OCI-M1 (cell line): Measurements from ENCODE around the gene PRKN.
"Not testable (repeated sequence)": the region's sequence is repeated elsewhere in the genome, so short reads cannot be mapped to it uniquely, and the experiment has no call there.

Source experiments
- DNase-seq: peaks from one replicate; lab custom pipeline; 2025; lab: John Stamatoyannopoulos, UW

The PRKN gene

DNA sequence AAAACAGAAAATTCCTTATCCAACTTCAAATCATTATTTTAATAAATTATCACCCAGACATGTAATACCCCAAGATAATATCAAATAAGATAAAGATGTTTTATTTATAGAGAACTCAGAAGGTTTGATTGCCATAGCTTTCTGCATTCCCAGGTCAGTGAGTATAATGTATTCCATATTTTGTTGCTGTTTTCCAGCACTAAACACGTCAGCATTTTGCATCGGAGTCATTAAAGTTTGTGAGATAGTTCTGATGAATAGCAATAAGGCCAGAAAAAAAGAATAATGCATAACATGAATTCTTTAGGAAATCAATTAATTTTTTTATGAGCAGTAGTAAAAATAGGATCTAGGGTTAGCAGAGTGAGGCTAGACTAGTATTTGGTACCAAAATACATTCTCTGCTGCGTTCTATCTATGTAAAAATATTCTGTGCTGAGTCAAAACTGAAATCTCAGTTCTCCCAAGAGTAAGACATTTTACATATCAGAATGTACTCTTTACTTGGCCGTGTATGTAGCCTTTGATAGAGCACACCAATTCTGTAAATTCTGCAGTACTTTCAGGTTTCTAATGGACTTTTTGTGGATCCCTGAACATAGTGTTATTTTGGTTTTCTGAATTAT, 1183.8 kb downstream of the PRKN start:
- DNase-seq: no peak

DNA sequence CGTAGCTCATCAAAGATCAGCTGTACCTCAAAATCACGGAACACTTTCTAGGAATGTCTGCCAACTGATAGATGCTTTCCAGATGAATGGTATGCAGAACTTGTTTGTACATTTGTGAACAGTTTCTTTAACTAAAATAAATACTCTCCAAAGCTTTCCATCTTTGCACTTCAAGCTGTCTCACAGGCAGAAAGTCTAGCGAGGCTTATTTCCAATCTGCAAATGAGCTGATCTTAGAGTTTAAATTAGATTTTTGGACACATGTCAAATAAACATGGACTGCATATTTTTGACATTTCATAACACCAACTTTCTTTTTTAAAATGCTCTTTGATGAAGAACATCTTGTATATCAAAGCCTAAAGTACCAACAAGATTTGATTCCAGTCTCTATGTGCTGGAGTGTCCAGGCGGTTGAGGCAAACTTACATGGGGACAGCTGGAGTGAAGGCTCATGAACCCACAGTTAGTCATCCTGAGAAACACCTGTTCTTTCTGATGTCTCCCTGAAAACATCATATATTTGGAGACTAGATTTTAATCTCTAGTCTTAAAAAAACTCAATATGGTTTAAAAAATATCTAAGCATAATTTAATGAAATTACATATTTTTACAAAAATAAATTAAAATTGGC, 1185.1 kb downstream of the PRKN start:
- no peak for DNase-seq

- no peak for DNase-seq
These were observed 1187.0 kb downstream of the PRKN start for GRCh38 chr6:161540532-161540931.

- DNase-seq: no peak
These were observed 1191.3 kb downstream of the PRKN start for GRCh38 chr6:161536224-161536630.

DNA sequence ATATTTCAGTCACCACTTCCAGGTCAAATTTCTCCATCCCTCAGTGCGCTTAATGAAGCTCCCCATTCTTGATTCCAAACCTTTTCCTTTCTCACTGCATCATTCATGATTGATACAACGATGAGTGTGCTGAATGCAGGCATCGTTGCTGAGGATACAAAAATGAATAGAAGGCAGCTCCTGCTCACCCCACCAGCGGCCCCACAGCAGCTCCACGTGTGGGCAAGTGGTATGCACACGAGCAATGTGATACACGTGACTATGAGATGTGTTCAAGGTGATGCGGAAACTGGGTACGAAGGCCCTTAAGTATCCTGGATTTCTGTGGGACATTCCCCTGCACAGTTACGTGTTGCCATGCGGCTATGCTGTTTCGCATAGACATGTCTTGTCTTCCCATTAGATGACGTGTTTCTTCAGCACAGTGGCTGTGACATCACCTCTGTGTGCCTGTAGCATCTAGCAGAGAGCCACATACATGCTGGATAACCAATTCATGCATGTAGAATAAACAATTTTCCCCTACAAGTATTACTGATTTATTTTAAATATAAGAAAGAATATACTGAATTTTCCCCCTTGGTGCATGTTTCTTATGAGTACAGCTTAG, 1193.2 kb downstream of the PRKN start:
- no peak for DNase-seq

- no peak for DNase-seq
These were observed 1194.3 kb downstream of the PRKN start for GRCh38 chr6:161533266-161533665.

GRCh38 chr6:161532536-161532935, 1195.0 kb downstream of the PRKN start:
- DNase-seq: no peak

DNA sequence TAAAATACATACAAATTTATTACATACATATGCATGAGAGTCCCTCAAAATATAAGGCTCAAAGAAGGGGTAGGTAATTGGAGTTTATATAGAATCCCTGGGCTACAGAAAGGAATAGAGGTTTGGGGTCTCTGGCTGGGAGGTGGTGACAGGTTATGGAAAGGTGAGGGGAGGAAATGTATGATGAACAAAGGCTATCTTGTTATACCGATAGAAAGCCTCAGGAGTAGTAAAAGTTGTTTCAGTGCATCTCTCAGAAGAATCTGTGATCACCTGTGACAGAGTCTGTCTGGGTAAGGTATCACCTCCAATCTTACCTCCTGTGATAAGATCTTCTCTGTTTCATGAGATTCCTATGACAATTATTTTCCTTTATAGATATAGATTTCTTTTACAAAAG, 1200.8 kb downstream of the PRKN start:
- DNase-seq: no peak

DNA sequence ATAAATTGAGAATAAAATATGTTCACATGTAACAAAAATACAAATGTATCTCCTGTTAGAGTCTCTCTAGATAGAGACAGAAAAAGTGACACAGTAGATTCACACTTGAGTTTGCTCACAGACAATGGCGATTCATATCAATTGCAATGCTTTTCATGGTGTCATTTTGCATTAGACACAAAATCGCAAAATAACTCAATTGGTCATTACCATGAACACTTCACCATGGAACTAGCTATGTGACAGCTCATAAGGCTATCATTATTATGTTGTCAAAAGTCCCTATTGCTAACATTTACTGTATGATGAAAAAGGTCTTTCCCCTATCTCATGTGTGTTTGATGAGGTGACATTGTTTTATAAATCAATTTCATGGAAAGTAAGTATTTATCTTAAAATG, 1204.2 kb downstream of the PRKN start:
- DNase-seq: no peak

DNA sequence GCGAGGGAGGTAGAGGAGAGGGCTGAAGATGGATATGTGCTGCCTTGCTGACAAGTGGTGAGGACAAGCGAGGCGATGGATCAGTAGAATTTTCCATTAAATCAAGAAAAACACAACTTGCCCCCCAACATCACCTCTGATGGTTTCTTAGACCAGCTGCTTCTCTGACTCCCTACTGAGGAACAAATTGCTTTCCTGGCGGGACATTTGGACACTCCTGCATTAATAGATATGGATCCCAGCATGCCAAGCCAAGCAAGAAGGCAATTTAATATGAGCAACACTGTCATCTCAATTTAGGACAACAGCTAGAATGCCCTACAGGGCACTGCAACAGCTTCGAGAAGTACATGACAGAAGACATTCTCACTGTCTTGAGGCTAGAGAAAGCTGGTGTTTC, 1205.3 kb downstream of the PRKN start:
- DNase-seq: no peak

DNA sequence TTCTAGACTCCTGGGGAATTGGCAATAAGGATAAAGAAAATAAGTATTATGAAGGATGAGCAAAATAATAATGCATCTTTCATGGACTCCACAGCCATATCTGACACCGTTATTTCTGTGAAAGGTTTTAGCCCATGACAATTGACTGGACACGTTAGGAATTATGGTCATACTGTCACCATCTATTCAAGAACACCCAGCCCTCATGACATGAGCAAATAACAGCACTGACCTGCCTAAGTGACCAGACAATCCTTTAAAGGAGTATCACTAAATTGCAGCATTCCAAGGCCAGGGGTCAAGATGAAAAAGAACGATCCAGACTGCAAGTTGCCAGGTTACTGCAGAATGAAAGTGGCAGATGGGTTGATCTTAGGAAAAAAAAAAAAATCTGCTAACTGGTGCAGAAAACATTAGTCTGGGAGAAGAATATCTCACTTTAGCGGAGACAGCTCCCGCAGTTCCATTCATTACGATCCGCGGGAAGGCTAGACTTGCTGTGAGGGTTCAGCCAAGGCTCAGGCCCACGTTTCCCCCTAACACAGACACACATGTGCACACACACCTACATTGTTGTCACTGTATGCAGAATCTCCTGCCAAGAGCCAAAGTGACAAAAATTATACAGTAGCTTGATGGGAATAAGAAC, 1216.0 kb downstream of the PRKN start:
- DNase-seq: no peak

DNA sequence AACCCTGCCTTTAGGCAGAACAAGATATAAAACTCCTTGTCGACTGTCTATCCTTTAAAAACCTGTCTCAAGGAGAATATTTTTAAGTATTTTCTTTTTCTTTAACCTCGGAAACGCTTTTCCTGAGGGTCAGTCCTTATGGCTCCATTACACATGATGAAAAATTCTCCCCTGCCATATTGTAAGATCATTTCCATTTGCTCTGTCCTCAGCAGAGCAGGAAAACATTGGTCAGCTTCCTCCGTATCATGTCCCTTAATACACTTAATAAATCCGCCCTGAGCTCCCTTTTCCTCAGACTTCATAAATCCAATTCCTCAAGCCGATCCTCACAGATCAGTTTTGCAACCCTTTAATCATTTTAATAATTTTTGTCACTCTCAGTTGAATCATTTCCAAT, 1219.2 kb downstream of the PRKN start:
- DNase-seq: no peak

DNA sequence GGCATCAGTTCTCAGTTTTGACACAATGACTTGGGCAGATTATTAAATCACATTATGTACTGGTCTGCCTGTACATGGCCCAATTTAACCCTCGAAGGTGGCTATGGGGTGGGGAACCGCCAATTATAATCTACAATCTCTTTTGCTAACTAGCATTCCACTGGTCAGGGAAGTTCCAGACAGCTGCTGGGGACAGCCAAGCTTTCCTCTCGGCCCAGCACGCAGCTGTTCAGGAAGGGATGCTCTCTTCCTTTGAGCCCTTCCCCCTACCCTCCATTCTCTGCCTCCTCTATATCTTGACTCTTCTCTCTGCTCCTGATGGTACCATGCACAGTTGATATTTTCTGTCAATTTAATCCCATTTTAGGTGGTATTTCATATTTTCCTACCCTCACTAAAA, 1220.2 kb downstream of the PRKN start:
- no peak for DNase-seq

- no peak for DNase-seq
These were observed 1224.0 kb downstream of the PRKN start for GRCh38 chr6:161503570-161503969.

GRCh38 chr6:161498881-161499280, 1228.7 kb downstream of the PRKN start:
- DNase-seq: no peak

GRCh38 chr6:161498359-161498758, 1229.2 kb downstream of the PRKN start:
- peak; percentile 59 for DNase-seq

GRCh38 chr6:161496941-161497340, 1230.6 kb downstream of the PRKN start:
- DNase-seq: no peak

GRCh38 chr6:161496271-161496670, 1231.3 kb downstream of the PRKN start:
- not testable (repeated sequence) for DNase-seq

GRCh38 chr6:161494566-161494965, 1233.0 kb downstream of the PRKN start:
- DNase-seq: no peak

- DNase-seq: no peak
These were observed 1233.9 kb downstream of the PRKN start for GRCh38 chr6:161493576-161494118.

- no peak for DNase-seq
These were observed 1237.8 kb downstream of the PRKN start for GRCh38 chr6:161489626-161490306.

DNA sequence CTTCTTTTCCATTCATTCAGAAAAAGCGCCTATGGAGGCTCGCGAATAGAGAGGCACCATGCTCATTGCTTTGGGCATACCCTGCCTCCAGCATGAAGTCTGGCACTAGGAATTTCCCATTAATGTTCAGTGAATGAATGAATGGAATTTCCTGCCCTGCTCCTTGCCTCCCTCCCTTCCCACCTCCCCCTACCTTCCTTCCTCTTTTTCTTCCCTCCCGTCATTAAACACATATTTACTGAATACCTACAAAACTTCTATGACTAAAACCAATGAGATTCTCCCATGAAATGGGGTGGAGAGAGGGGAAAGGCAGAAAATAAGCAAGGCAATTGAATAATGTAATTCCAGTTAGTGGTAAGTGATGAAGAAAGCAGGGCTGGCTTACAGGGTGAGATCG, 1239.9 kb downstream of the PRKN start:
- DNase-seq: no peak
